Glutamatergic neuron (in vitro differentiated cells): Measurements from ENCODE around the gene LTC4S. TPM values are rescaled to one million over a fixed set of nuclear protein-coding genes. Genes with fewer than 3 reads are reported as not detected.

Source experiments
- DNase-seq: peaks from one replicate; pipeline ENCODE4 v3.0.0; 2022
- H3K27ac Mint-ChIP-seq: one replicate; pipeline ENCODE4 v1.8.0; 2020; ENCODE audit warnings: mild to moderate bottlenecking, mixed read lengths, inconsistent platforms; ENCODE audit not compliant: unreplicated experiment
- H3K27me3 Mint-ChIP-seq: one replicate; pipeline ENCODE4 v1.8.0; 2020; ENCODE audit warnings: mild to moderate bottlenecking, moderate library complexity, mixed read lengths, inconsistent platforms; ENCODE audit not compliant: unreplicated experiment
- H3K36me3 Mint-ChIP-seq: one replicate; pipeline ENCODE4 v1.8.0; 2020; ENCODE audit warnings: mild to moderate bottlenecking, mixed read lengths, inconsistent platforms; ENCODE audit not compliant: unreplicated experiment
- H3K4me1 Mint-ChIP-seq: one replicate; pipeline ENCODE4 v1.8.0; 2020; ENCODE audit warnings: mild to moderate bottlenecking, low read depth, mixed read lengths, inconsistent platforms; ENCODE audit not compliant: unreplicated experiment
- H3K4me3 Mint-ChIP-seq: one replicate; pipeline ENCODE4 v1.8.0; 2020; ENCODE audit warnings: mild to moderate bottlenecking, mixed read lengths, inconsistent platforms; ENCODE audit not compliant: unreplicated experiment
- H3K9me3 Mint-ChIP-seq: one replicate; pipeline ENCODE4 v1.8.0; 2020; ENCODE audit warnings: mild to moderate bottlenecking, moderate library complexity, mixed read lengths, inconsistent platforms; ENCODE audit not compliant: unreplicated experiment
- CTCF ChIP-seq: fragments of 200-600 bp; sonication (generic); IDR thresholded peaks from one replicate; pipeline ENCODE4 v1.5.0; 2021; ENCODE audit not compliant: partially characterized antibody, unreplicated experiment
- total RNA-seq: library from RNA; stranded (reverse); fragmentation: NEBNext Ultra II Directional; extraction: Animal tissue kit (Norgen Biotek cat#: 25700); gene quantifications from one replicate; pipeline ENCODE4 v1.2.1, GENCODE V29; 2021; ENCODE audit not compliant: unreplicated experiment

LTC4S gene
- total RNA-seq, 1 donor from 2014 or later: 0.91 TPM

- Mint-ChIP-seq H3K27ac (peak overlapping the region; percentile 67), H3K4me1 (peaks cover 52% of the 10 kb centered on the region), H3K27me3 (peaks cover 3% of the 10 kb centered on the region), H3K9me3 (no peaks in the 10 kb centered on the region), H3K36me3 (no peaks in the 10 kb centered on the region), H3K4me3 (no peak overlapping the region)
- TF ChIP-seq CTCF: no peak
- DNase-seq: no peak
Measured at GRCh38 chr5:179762079-179762780, 31.6 kb upstream of the LTC4S start.

- no peak overlapping the region for H3K4me3 Mint-ChIP-seq
- DNase-seq: no peak
- TF ChIP-seq CTCF: no peak
- peaks cover 3% of the 10 kb centered on the region for H3K27me3 Mint-ChIP-seq
- H3K4me1 Mint-ChIP-seq: peaks cover 57% of the 10 kb centered on the region
- H3K27ac Mint-ChIP-seq: peak overlapping the region; percentile 66
- H3K36me3 Mint-ChIP-seq: no peaks in the 10 kb centered on the region
- H3K9me3 Mint-ChIP-seq: no peaks in the 10 kb centered on the region
Measured at GRCh38 chr5:179762781-179763176, 31.0 kb upstream of the LTC4S start.

- peak overlapping the region; percentile 15 for H3K27ac Mint-ChIP-seq
- no peaks in the 10 kb centered on the region for H3K9me3 Mint-ChIP-seq
- H3K4me1 Mint-ChIP-seq: peaks cover 60% of the 10 kb centered on the region
- H3K4me3 Mint-ChIP-seq: peak overlapping the region; percentile 48
- no peaks in the 10 kb centered on the region for H3K36me3 Mint-ChIP-seq
- peak; percentile 54 for DNase-seq
- TF ChIP-seq CTCF: peak; percentile 88
- H3K27me3 Mint-ChIP-seq: peaks cover 3% of the 10 kb centered on the region
Measured at GRCh38 chr5:179763215-179763945, 30.4 kb upstream of the LTC4S start.

- no peak for DNase-seq
- TF ChIP-seq CTCF: no peak
- no peaks in the 10 kb centered on the region for H3K36me3 Mint-ChIP-seq
Measured at GRCh38 chr5:179764056-179764455, 29.7 kb upstream of the LTC4S start.

GRCh38 chr5:179765400-179765799 lies 28.4 kb upstream of the LTC4S start:
- H3K9me3 Mint-ChIP-seq: no peaks in the 10 kb centered on the region
- H3K36me3 Mint-ChIP-seq: no peaks in the 10 kb centered on the region
- H3K4me1 Mint-ChIP-seq: peaks cover 53% of the 10 kb centered on the region
- DNase-seq: peak; percentile 49
- peak overlapping the region; percentile 94 for H3K27ac Mint-ChIP-seq
- TF ChIP-seq CTCF: no peak
- H3K27me3 Mint-ChIP-seq: no peaks in the 10 kb centered on the region
- peak overlapping the region; percentile 59 for H3K4me3 Mint-ChIP-seq

More at GRCh38 chr5:179764056-179764455, 29.7 kb upstream of the LTC4S start:
- Mint-ChIP-seq H3K4me3 (no peak overlapping the region), H3K9me3 (no peaks in the 10 kb centered on the region), H3K27ac (peak overlapping the region; percentile 3), H3K4me1 (peaks cover 61% of the 10 kb centered on the region), H3K27me3 (peaks cover 3% of the 10 kb centered on the region)
